KMS-11 (cell line): ENCODE results near the gene XPR1.
"Not testable (repeated sequence)": the region's sequence is repeated elsewhere in the genome, so short reads cannot be mapped to it uniquely, and the experiment has no call there.

Experiments
- H2AFZ ChIP-seq: fragments of 200-600 bp; sonication (generic); 2 replicates; pipeline ENCODE4 v1.6.1; 2016; ENCODE audit warnings: antibody characterized with exemption, mixed run types, low read depth
- H3K27ac ChIP-seq: fragments of 200-600 bp; sonication (generic); 2 replicates; pipeline ENCODE4 v1.6.1; 2016; ENCODE audit warnings: mild to moderate bottlenecking, mixed run types
- H3K27me3 ChIP-seq: fragments of 200-600 bp; sonication (generic); 2 replicates; pipeline ENCODE4 v1.6.1; 2017; ENCODE audit warnings: mild to moderate bottlenecking, low read depth, mixed run types, moderate library complexity; ENCODE audit not compliant: insufficient read depth
- H3K36me3 ChIP-seq: fragments of 200-600 bp; sonication (generic); 2 replicates; pipeline ENCODE4 v1.6.1; 2017; ENCODE audit warnings: mild to moderate bottlenecking, mixed run types; ENCODE audit not compliant: insufficient read depth
- H3K4me1 ChIP-seq: fragments of 200-600 bp; sonication (generic); 2 replicates; pipeline ENCODE4 v1.6.1; 2016; ENCODE audit warnings: mild to moderate bottlenecking, low read depth, mixed run types; ENCODE audit not compliant: poor library complexity, severe bottlenecking
- H3K4me2 ChIP-seq: fragments of 200-600 bp; sonication (generic); 2 replicates; pipeline ENCODE4 v1.7.0; 2016; ENCODE audit warnings: mild to moderate bottlenecking, mixed run types
- H3K4me3 ChIP-seq: fragments of 200-600 bp; sonication (generic); IDR thresholded peaks from 2 replicates; pipeline ENCODE4 v1.6.1; 2017; ENCODE audit warnings: low read depth, low read length, mixed read lengths; ENCODE audit not compliant: insufficient read depth
- H3K79me2 ChIP-seq: fragments of 200-600 bp; sonication (generic); 2 replicates; pipeline ENCODE4 v1.6.1; 2016; ENCODE audit warnings: low read depth, mixed run types; ENCODE audit not compliant: insufficient read depth
- H3K9ac ChIP-seq: fragments of 200-600 bp; sonication (generic); 2 replicates; pipeline ENCODE4 v1.6.1; 2016; ENCODE audit warnings: mild to moderate bottlenecking, mixed run types
- H4K20me1 ChIP-seq: fragments of 200-600 bp; sonication (generic); 2 replicates; pipeline ENCODE4 v1.6.1; 2016; ENCODE audit warnings: mild to moderate bottlenecking, mixed run types; ENCODE audit not compliant: insufficient read depth
- CTCF ChIP-seq: fragments of 200-600 bp; sonication (generic); conservative IDR thresholded peaks from 2 replicates; pipeline ENCODE4 v1.6.1; 2017; ENCODE audit warnings: low read depth, mild to moderate bottlenecking, antibody characterized with exemption, low read length, moderate library complexity, mixed read lengths

XPR1 gene

GRCh38 chr1:180698580-180698979, 66.8 kb downstream of the XPR1 start:
- no peak for TF ChIP-seq CTCF
- Histone ChIP-seq H3K79me2 (no peaks in the 10 kb centered on the region), H3K27ac (no peak overlapping the region), H3K9ac (no peak overlapping the region), H3K4me3 (no peak overlapping the region), H3K4me1 (no peaks in the 10 kb centered on the region), H3K4me2 (no peak overlapping the region), H4K20me1 (no peaks in the 10 kb centered on the region), H3K27me3 (no peaks in the 10 kb centered on the region), H3K36me3 (no peaks in the 10 kb centered on the region; the same call in 1 of the 2 replicates), H2AFZ (no peak overlapping the region)

- H3K27ac ChIP-seq, H3K4me2 ChIP-seq, H3K79me2 ChIP-seq, H3K4me3 ChIP-seq, H2AFZ ChIP-seq, H4K20me1 ChIP-seq, H3K36me3 ChIP-seq, H3K27me3 ChIP-seq, H3K9ac ChIP-seq, H3K4me1 ChIP-seq: not testable (repeated sequence)
These were observed 70.6 kb downstream of the XPR1 start for GRCh38 chr1:180702376-180702775.

DNA sequence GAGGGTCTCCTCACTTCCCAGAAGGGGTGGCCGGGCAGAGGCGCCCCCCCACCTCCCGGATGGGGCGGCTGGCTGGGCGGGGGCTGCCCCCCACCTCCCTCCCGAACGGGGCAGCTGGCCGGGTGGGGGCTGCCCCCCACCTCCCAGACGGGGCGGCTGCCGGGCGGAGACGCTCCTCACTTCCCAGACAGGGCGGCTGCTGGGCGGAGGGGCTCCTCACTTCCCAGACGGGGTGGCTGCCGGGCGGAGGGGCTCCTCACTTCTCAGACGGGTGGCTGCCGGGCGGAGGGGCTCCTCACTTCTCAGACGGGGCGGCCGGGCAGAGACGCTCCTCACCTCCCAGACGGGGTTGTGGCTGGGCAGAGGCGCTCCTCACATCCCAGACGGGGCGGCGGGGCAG, 78.9 kb downstream of the XPR1 start:
- H2AFZ ChIP-seq, H3K27ac ChIP-seq, H3K4me3 ChIP-seq, H3K9ac ChIP-seq, H3K27me3 ChIP-seq, H4K20me1 ChIP-seq, H3K79me2 ChIP-seq, H3K36me3 ChIP-seq, H3K4me1 ChIP-seq, H3K4me2 ChIP-seq: not testable (repeated sequence)

DNA sequence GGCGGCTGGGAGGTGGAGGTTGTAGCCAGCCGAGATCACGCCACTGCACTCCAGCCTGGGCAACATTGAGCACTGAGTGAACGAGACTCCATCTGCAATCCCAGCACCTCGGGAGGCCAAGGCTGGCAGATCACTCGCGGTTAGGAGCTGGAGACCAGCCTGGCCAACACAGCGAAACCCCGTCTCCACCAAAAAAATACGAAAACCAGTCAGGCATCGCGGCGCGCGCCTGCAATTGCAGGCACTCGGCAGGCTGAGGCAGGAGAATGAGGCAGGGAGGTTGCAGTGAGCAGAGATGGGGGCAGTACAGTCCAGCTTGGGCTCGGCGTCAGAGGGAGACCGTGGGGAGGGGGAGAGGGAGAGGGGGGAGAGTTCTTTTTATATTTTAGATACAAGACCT, 79.4 kb downstream of the XPR1 start:
- H4K20me1 ChIP-seq, H3K4me3 ChIP-seq, H3K27ac ChIP-seq, H3K9ac ChIP-seq, H3K36me3 ChIP-seq, H3K4me1 ChIP-seq, H3K4me2 ChIP-seq, H3K79me2 ChIP-seq, H3K27me3 ChIP-seq, H2AFZ ChIP-seq: not testable (repeated sequence)

DNA sequence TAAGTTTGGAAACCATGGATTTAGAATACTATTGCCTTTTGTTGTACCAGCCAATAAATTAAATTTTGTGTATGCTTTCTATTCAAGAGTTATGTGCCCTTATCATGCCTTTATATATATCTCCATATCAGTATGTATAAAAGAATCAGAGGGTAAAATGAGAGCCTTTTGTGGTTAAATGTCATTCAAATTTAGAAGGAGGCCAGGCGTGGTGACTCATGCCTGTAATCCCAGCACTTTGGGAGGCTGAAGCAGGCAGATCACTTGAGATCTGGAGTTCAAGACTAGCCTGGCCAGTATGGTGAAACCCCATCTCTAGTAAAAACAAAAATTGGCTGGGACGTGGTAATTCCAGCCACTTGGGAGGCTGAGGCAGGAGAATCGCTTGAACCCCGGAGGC, 88.9 kb downstream of the XPR1 start:
- Histone ChIP-seq H3K27ac (no peak overlapping the region), H3K9ac (no peak overlapping the region), H3K79me2 (no peaks in the 10 kb centered on the region), H3K4me2 (no peak overlapping the region), H4K20me1 (no peaks in the 10 kb centered on the region), H2AFZ (no peak overlapping the region), H3K4me1 (no peaks in the 10 kb centered on the region), H3K36me3 (no peaks in the 10 kb centered on the region), H3K27me3 (no peaks in the 10 kb centered on the region), H3K4me3 (no peak overlapping the region)
- no peak for TF ChIP-seq CTCF

DNA sequence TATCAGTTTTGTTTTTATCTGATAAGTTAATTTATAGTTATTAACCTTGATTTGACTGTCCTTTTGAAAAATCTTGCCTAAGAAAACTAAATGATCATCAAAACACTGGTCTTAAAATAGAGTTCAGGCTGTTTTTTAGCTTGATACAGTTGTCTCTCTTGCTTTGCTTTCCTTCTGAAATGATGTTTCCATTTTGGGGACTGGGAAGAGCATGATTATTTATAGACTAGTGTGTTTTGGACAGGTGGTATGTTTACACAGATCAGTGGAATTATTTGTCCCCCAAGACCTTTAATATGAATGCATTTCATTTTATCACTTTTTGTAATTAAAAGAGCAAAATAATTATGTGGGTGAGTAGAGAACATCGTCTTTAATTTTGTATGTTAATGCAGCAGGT, 90.8 kb downstream of the XPR1 start:
- Histone ChIP-seq H3K9ac (no peak overlapping the region), H3K79me2 (no peaks in the 10 kb centered on the region), H3K27me3 (no peaks in the 10 kb centered on the region), H3K27ac (no peak overlapping the region), H3K4me3 (no peak overlapping the region), H3K4me1 (no peaks in the 10 kb centered on the region), H4K20me1 (no peaks in the 10 kb centered on the region), H3K36me3 (no peaks in the 10 kb centered on the region), H2AFZ (no peak overlapping the region), H3K4me2 (no peak overlapping the region)
- no peak for TF ChIP-seq CTCF
